Right lobe of liver (tissue), 4 donors: ENCODE data around the gene PCDH15.

ENCODE experiments used
- CTCF ChIP-seq, 4 donors: fragments of 200-600 bp in 3 of 4; fragments of 450-650 bp in 1 of 4; IDR thresholded peaks; one replicate each; pipeline versions ENCODE4 v1.5.1 to v1.8.0; 2016 to 2022; ENCODE audit warnings: antibody characterized with exemption in 4 of 4, mild to moderate bottlenecking in 2 of 4
- POLR2A ChIP-seq: fragments of 450-650 bp; IDR thresholded peaks from one replicate; pipeline ENCODE4 v1.6.1; 2017; ENCODE audit warnings: antibody characterized with exemption, mild to moderate bottlenecking
- donor health status: DM: no; HTN: no; CAD: no.
- donor health status: DM: no; HTN: no; CAD: no.
- donor health status: DM: no; HTN: yes; CAD: no.

GRCh38 chr10:54797636-54798321 is 3.3 kb downstream of the PCDH15 start:
- TF ChIP-seq CTCF (IDR thresholded peaks at IDR 0.05) (no peak), POLR2A (no peak)
